ENCODE results near the gene LIPC. TPM values are rescaled to one million over a fixed set of nuclear protein-coding genes. Genes with fewer than 3 reads are reported as not detected.

LIPC gene
- total RNA-seq, 1 experiment from 2014 or later: not detected

DNA sequence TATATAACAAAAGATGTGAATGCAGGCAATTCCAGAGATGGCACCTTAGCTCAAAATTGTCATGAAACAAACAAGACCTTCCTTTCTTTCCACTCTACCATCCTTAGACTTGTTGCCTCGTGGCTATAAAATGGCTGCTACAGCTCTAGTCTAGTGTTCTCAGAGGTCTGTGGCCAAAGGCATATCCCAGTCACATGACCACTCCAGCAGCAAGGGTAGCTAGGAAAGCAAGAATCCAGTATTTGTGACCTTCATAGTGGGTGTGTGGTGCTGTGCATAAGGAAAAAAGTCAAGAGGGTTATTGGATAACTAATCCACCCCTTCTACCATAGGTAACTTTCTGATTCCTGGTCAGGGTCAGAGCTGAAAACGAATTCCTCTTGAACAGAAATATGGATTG is 27.1 kb upstream of the LIPC start:
- H2AFZ ChIP-seq (ENCODE audit: low read depth, low read length, poor library complexity, severe bottlenecking): no peak overlapping the region
- H3K9me2 ChIP-seq (ENCODE audit: insufficient read depth): no peaks in the 10 kb centered on the region
- H3K9me3 ChIP-seq (ENCODE audit: control insufficient read depth in 1 of 2, insufficient read depth in 1 of 2, low read depth in 1 of 2, low read length in 2 of 2): no peaks in the 10 kb centered on the region
- no peak overlapping the region for H3K4me3 ChIP-seq (replicated peaks in 1 of 2; ENCODE audit: low read depth in 1 of 2, low read length in 2 of 2)
- no peak overlapping the region for H3K4me2 ChIP-seq (ENCODE audit: low read length)
- H3K9ac ChIP-seq (ENCODE audit: low read length): no peak overlapping the region
- CTCF ChIA-PET: interaction anchor here (0.6 kb wide), 1 partner anchor 28 kb away, joined by 3 read pairs; no protein-coding TSS in a partner anchor
- DNase-seq (ENCODE audit: low read depth, low spot score): no peak
- POLR2A ChIA-PET: no interaction called here
- no peaks in the 10 kb centered on the region for H3K79me2 ChIP-seq (ENCODE audit: insufficient read depth, low read length)
- no peaks in the 10 kb centered on the region for H4K20me1 ChIP-seq (ENCODE audit: insufficient read depth)
- intact Hi-C loops (cut with micrococcal nuclease): no loop called here
- BruUV-seq (replicated peaks): no TSS peak
- RAD21 ChIA-PET (ENCODE audit: low non-redundant PET in 1 of 2, low total read pairs in 2 of 2, uncharacterized antibody in 2 of 2, unreplicated experiment in 2 of 2): no interaction called here
- H3K27me3 ChIP-seq (ENCODE audit: insufficient read depth, low read length): no peaks in the 10 kb centered on the region
- H3K36me3 ChIP-seq (ENCODE audit: control insufficient read depth in 1 of 2, insufficient read depth in 2 of 2, low read length in 2 of 2): no peaks in the 10 kb centered on the region
- TF ChIP-seq EGR1 (IDR thresholded peaks at IDR 0.05; ENCODE audit: low read depth): no peak
- no peak for TF ChIP-seq ZFX (IDR thresholded peaks at IDR 0.05)
- no peak for TF ChIP-seq EZH2phosphoT487 (IDR thresholded peaks at IDR 0.05; ENCODE audit: borderline replicate concordance)
- no peak for TF ChIP-seq SIN3A (IDR thresholded peaks at IDR 0.05; ENCODE audit: low read depth)
- no peak for TF ChIP-seq POLR2A (IDR thresholded peaks at IDR 0.05; ENCODE audit: borderline replicate concordance, extremely low read depth, insufficient read depth, insufficient read length)
- TF ChIP-seq, protein P1, sequence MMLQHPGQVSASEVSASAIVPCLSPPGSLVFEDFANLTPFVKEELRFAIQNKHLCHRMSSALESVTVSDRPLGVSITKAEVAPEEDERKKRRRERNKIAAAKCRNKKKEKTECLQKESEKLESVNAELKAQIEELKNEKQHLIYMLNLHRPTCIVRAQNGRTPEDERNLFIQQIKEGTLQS (IDR thresholded peaks at IDR 0.05): no peak
- TF ChIP-seq ELF1 (IDR thresholded peaks at IDR 0.05; ENCODE audit: borderline replicate concordance, low read depth): no peak
- no peak for TF ChIP-seq RAD21 (IDR thresholded peaks at IDR 0.05; ENCODE audit: low read depth)
- no peak for TF ChIP-seq YY1 (IDR thresholded peaks at IDR 0.05; ENCODE audit: extremely low read depth, insufficient replicate concordance, low read depth, low read length)
- TF ChIP-seq POLR2AphosphoS5 (IDR thresholded peaks at IDR 0.05; ENCODE audit: low read depth, low read length): no peak
- TF ChIP-seq, protein P2, sequence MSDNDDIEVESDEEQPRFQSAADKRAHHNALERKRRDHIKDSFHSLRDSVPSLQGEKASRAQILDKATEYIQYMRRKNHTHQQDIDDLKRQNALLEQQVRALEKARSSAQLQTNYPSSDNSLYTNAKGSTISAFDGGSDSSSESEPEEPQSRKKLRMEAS (IDR thresholded peaks at IDR 0.05): no peak
- TF ChIP-seq, protein P3, sequence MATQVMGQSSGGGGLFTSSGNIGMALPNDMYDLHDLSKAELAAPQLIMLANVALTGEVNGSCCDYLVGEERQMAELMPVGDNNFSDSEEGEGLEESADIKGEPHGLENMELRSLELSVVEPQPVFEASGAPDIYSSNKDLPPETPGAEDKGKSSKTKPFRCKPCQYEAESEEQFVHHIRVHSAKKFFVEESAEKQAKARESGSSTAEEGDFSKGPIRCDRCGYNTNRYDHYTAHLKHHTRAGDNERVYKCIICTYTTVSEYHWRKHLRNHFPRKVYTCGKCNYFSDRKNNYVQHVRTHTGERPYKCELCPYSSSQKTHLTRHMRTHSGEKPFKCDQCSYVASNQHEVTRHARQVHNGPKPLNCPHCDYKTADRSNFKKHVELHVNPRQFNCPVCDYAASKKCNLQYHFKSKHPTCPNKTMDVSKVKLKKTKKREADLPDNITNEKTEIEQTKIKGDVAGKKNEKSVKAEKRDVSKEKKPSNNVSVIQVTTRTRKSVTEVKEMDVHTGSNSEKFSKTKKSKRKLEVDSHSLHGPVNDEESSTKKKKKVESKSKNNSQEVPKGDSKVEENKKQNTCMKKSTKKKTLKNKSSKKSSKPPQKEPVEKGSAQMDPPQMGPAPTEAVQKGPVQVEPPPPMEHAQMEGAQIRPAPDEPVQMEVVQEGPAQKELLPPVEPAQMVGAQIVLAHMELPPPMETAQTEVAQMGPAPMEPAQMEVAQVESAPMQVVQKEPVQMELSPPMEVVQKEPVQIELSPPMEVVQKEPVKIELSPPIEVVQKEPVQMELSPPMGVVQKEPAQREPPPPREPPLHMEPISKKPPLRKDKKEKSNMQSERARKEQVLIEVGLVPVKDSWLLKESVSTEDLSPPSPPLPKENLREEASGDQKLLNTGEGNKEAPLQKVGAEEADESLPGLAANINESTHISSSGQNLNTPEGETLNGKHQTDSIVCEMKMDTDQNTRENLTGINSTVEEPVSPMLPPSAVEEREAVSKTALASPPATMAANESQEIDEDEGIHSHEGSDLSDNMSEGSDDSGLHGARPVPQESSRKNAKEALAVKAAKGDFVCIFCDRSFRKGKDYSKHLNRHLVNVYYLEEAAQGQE (IDR thresholded peaks at IDR 0.05; ENCODE audit: low read depth): no peak
- no peak for TF ChIP-seq CEBPB (IDR thresholded peaks at IDR 0.05; ENCODE audit: low read depth)
- no peak for TF ChIP-seq CBX3 (IDR thresholded peaks at IDR 0.05; ENCODE audit: low read depth)
- no peak for TF ChIP-seq SP1 (IDR thresholded peaks at IDR 0.05; ENCODE audit: low read depth)
- no peak for TF ChIP-seq JUND (IDR thresholded peaks at IDR 0.05)
- TF ChIP-seq SRF (IDR thresholded peaks at IDR 0.05; ENCODE audit: low read depth): no peak
- TF ChIP-seq, protein P4, sequence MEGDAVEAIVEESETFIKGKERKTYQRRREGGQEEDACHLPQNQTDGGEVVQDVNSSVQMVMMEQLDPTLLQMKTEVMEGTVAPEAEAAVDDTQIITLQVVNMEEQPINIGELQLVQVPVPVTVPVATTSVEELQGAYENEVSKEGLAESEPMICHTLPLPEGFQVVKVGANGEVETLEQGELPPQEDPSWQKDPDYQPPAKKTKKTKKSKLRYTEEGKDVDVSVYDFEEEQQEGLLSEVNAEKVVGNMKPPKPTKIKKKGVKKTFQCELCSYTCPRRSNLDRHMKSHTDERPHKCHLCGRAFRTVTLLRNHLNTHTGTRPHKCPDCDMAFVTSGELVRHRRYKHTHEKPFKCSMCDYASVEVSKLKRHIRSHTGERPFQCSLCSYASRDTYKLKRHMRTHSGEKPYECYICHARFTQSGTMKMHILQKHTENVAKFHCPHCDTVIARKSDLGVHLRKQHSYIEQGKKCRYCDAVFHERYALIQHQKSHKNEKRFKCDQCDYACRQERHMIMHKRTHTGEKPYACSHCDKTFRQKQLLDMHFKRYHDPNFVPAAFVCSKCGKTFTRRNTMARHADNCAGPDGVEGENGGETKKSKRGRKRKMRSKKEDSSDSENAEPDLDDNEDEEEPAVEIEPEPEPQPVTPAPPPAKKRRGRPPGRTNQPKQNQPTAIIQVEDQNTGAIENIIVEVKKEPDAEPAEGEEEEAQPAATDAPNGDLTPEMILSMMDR (IDR thresholded peaks at IDR 0.05 in 2 of 3, conservative IDR thresholded peaks at IDR 0.05 in 1 of 3; ENCODE audit: borderline replicate concordance in 1 of 3, insufficient read depth in 1 of 3, low read depth in 2 of 3, low read length in 2 of 3): no peak
- TF ChIP-seq FOSL1 (IDR thresholded peaks at IDR 0.05; ENCODE audit: low read depth): no peak
- no peaks in the 10 kb centered on the region for H3K4me1 ChIP-seq (ENCODE audit: control insufficient read depth in 1 of 2, insufficient read depth in 2 of 2, low read length in 2 of 2)
- no peak for ATAC-seq
- H3K27ac ChIP-seq (ENCODE audit: low read depth, low read length): no peak overlapping the region
